8988T (cell line): ENCODE data around the gene KCNH6.

ENCODE experiments used
- DNase-seq: peaks from one replicate; pipeline ENCODE4 v3.0.0; 2011

The KCNH6 gene

GRCh38 chr17:63534816-63535455, 11.8 kb downstream of the KCNH6 start:
- no peak for DNase-seq

- DNase-seq, result no peak
Measured at GRCh38 chr17:63535640-63536039, 12.5 kb downstream of the KCNH6 start.

DNA sequence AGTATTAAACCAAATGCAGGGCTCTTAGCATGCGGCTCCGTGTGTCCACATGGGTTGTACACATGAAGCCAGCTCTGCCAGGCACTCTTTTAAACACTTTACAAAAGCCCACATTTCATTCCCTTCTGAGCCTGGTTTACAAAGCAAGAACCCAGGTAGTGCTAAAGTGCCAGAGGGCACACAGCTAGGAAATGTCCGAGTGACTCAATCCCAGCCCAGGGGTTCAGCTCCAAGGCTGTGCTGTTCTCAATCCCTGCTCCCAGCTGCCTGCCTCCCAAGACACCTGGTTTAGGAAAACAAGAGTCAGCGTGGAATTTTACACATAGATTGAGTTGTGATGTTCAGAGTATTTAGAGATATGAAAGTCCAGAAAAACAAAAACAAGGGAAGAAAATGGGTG, 13.8 kb downstream of the KCNH6 start:
- DNase-seq, result no peak

- no peak for DNase-seq
Measured at GRCh38 chr17:63537991-63538692, 15.0 kb downstream of the KCNH6 start.

DNA sequence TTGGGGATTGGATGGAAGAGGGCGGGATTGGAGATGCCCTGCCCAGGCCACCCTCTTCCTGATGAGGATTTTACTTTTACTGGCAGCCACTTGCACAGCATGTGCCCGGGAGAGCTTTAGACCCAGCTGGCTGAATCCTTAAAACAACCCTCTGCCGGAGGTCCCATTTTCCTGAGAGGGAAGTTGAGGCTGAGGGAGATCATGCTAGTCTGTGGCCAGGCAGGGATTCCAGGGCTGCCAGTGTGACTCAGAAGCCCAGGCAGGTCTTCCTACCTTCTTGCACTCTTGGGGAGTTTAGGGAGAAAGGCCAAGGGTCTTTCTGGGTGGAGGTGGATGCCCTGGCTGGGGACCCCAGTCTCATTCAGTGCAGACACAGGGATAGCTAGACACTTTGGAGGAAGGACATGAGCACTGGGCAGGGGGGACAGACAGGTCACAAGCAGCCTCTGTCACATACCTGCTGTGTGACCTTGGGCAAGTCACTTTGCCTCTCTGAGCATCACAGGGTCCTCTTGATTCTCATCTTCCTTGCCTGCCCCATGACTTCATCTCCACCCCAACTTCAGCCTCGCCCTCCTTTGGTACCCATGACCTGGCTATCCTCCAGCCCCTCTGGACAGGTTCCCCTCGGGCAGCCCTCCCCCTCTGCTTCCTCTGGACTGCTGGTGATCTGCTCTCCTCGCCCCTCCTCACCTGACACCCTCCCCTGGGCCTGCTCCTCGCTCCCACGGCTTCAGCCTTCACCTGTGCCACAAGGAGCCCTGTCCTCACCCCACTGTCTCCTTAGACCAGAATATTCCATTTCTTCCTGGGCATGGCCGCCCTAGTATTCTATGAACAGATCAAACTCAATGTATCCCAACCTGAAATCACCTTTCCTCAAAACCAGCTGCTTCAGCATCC, 15.8 kb downstream of the KCNH6 start:
- DNase-seq, result no peak

DNA sequence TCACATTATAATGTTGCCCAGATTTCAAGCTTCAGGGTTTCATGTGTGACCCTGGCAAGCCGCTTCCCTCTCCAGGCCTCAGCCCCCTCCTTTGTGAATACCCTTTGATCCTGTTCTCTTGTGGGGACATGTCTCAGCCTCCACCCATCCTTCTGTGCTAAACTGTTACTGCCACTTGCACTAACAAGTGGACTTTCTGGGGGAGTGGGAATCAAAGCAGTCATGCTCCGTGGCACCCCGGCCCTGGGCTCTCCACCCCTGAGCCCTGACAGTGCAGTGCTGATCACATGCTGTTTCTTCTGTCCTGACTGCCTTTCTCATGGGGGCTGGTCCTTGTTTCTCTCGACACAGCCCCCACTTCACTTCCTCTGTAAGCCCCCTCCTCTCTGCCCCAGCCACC, 17.4 kb downstream of the KCNH6 start:
- DNase-seq, result no peak

- no peak for DNase-seq
Measured at GRCh38 chr17:63542218-63542545, 19.0 kb downstream of the KCNH6 start.

- DNase-seq, result no peak
Measured at GRCh38 chr17:63542942-63543821, 20.0 kb downstream of the KCNH6 start.

- DNase-seq, result no peak
Measured at GRCh38 chr17:63543822-63544420, 20.8 kb downstream of the KCNH6 start.

DNA sequence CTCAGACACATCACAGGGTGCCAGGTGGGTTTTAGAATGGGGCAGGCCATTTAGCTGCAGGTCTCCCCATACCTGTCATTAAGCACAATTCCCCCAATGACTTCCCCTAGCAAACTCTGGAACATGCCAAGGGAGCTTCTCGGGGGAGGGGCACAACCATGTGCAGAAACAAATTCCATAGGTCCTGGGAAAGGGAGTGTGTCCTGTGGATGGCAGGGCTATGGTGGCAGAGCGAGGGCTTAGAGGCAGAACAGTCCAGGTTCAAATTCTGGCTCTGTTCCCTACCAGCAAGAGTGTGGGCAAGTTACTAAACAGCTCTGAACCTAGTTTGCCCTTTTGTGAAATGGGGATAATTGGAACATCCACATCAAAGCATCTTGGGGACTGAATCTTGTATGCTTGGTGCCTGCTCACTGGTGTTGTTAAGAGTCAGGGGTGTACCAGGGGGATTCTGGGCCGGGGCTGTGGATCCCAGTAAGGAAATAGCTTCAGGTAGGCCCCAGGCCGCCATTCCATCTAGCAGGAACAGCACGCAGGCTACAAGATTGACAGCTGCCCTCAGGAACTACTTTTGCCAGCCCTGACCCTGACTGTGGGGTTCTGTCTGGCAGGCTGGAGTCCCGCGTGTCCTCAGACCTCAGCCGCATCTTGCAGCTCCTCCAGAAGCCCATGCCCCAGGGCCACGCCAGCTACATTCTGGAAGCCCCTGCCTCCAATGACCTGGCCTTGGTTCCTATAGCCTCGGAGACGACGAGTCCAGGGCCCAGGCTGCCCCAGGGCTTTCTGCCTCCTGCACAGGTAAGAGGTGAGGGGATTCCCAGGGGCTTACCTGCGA, 21.5 kb downstream of the KCNH6 start:
- no peak for DNase-seq

- DNase-seq, result no peak
Measured at GRCh38 chr17:63546308-63547082, 23.3 kb downstream of the KCNH6 start.

DNA sequence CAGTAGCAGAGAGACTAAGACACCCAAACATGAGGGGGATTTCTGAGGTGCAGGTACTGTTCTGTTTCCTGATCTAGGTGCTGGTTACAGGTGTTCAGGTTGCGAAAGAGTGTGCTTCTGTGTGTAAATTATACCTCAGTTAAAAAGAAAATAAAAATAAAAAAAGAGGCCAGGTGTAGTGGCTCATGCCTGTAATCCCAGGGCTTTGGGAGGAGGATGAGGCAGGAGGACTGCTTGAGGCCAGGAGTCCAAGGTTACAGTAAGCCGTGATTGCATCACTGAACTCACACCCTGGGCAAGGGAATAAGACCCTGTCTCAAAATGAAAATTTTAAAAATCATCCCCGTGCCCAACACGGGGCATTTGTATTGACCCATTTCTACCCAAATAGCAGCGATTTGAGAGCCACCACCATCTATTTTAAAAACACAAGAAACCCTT, 23.9 kb downstream of the KCNH6 start:
- no peak for DNase-seq

- no peak for DNase-seq
Measured at GRCh38 chr17:63549289-63549945, 26.3 kb downstream of the KCNH6 start.

DNA sequence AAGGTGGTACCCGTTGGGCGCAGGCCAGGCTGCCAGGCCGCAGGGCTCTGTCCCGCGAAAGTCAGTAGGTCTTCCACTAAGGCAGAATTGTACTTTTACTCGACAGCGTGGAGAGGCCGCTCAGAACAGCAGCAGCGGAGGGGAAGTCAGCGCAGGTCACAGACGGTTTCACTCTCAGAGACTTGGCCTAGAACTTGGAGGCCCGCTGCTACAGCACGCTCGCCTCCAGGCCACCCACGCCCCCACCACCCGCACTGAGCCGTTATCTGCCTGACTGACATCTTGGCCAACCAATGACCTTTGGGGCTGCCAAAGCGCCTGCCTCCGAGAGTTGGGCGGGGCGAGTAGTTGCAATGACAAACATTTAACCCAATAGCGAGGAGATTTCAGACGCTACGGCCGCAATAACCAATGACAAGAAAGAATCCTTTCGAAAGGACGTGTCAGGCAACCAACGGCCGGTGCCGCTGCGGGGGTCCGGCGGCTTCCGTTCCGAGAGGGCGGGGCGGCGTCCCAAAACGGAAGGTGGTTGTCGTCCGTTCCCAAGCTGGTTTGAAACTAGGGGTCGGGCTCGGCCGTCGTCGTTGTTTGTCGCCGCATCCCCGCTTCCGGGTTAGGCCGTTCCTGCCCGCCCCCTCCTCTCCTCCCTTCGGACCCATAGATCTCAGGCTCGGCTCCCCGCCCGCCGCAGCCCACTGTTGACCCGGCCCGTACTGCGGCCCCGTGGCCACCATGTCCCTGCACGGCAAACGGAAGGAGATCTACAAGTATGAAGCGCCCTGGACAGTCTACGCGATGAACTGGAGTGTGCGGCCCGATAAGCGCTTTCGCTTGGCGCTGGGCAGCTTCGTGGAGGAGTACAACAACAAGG, 27.0 kb downstream of the KCNH6 start, which contains the start of gene DCAF7:
TSS of gene DCAF7 (plus strand) at position 532 of the 871 bp plus-strand sequence. CDS start at position 733, 201 bp downstream.
- peak; percentile 92 for DNase-seq

DNA sequence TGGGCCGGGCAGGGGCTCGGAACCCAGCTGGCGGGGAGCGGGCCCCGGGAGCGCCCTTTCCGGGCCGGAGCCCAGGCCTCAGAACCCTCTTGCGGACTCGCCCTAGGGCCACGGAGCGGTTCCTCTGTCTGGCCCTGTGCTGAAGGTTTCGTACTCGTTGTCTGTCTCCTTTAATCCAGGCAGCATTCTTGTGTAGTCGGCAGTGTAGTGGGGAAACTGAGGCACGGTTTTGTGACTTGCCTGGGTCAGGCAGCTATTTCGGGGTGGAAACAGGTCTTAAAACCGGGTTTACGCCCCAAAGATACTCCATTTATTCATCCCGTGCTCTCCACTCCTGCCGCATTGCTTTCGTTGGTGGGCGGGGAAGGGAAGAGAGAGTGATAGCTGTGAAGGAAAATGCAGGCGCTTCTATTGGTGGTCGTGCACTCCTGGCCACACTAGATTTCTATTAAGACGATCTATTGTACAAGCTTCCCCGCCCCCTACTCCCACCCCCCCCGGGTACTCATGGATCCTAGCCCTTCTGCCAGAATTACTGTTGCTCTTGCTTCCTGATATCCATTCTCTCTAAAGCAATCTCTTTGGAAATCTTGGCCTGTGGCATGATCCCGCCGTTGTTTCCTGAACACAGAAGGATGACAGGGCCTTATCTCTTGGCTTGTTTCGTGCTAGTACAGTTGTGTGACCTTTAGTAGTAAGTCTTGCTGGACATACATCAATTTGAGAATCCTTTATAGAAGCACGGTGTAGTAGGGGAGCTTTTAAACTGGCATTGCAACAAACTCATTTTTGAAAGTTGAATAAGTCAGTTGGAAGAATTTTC, 27.9 kb downstream of the KCNH6 start:
- DNase-seq, result no peak

- no peak for DNase-seq
Measured at GRCh38 chr17:63552211-63552610, 29.1 kb downstream of the KCNH6 start.

- DNase-seq, result no peak
Measured at GRCh38 chr17:63555500-63556156, 32.5 kb downstream of the KCNH6 start.
